ENCODE measurements around the gene KCTD2.

DNA sequence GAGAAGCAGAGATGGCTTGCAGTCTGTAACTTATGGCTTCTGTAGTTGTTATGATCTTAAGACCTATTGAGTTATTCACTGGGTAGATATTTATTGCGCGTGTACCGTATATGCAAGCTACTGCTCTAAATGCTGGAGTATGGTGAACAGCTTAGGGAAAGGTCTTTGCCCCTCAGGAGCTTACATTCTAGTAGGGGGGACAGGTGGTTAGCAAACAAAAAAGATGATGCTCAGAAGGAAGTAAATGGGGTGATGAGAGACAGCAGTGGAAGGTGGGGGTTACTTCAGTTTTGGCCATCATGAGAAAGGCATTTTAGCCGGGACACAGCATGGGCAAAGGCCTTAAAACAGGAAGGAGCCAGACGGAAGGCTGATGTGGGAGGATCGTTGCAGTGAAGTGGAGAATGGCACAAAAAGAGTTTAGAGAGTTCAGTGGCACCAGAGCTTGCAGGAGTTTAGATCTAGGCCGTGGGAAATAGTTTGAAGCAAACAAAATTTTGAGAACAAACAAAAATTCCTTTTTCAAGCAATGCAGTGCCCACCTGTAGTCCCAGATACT, 64.8 kb downstream of the KCTD2 start:
- TF ChIP-seq, protein P1, sequence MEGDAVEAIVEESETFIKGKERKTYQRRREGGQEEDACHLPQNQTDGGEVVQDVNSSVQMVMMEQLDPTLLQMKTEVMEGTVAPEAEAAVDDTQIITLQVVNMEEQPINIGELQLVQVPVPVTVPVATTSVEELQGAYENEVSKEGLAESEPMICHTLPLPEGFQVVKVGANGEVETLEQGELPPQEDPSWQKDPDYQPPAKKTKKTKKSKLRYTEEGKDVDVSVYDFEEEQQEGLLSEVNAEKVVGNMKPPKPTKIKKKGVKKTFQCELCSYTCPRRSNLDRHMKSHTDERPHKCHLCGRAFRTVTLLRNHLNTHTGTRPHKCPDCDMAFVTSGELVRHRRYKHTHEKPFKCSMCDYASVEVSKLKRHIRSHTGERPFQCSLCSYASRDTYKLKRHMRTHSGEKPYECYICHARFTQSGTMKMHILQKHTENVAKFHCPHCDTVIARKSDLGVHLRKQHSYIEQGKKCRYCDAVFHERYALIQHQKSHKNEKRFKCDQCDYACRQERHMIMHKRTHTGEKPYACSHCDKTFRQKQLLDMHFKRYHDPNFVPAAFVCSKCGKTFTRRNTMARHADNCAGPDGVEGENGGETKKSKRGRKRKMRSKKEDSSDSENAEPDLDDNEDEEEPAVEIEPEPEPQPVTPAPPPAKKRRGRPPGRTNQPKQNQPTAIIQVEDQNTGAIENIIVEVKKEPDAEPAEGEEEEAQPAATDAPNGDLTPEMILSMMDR (IDR thresholded peaks at IDR 0.05) = no peak
- TF ChIP-seq, protein P2, sequence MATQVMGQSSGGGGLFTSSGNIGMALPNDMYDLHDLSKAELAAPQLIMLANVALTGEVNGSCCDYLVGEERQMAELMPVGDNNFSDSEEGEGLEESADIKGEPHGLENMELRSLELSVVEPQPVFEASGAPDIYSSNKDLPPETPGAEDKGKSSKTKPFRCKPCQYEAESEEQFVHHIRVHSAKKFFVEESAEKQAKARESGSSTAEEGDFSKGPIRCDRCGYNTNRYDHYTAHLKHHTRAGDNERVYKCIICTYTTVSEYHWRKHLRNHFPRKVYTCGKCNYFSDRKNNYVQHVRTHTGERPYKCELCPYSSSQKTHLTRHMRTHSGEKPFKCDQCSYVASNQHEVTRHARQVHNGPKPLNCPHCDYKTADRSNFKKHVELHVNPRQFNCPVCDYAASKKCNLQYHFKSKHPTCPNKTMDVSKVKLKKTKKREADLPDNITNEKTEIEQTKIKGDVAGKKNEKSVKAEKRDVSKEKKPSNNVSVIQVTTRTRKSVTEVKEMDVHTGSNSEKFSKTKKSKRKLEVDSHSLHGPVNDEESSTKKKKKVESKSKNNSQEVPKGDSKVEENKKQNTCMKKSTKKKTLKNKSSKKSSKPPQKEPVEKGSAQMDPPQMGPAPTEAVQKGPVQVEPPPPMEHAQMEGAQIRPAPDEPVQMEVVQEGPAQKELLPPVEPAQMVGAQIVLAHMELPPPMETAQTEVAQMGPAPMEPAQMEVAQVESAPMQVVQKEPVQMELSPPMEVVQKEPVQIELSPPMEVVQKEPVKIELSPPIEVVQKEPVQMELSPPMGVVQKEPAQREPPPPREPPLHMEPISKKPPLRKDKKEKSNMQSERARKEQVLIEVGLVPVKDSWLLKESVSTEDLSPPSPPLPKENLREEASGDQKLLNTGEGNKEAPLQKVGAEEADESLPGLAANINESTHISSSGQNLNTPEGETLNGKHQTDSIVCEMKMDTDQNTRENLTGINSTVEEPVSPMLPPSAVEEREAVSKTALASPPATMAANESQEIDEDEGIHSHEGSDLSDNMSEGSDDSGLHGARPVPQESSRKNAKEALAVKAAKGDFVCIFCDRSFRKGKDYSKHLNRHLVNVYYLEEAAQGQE (IDR thresholded peaks at IDR 0.05; ENCODE audit: insufficient read depth in 1 of 2, low read depth in 2 of 2, low read length in 1 of 2) = no peak

All from Panc1 (cell line).